Ascending aorta (tissue), 2 donors: Measurements from ENCODE around the gene GART. TPM values are rescaled to one million over a fixed set of nuclear protein-coding genes. Genes with fewer than 3 reads are reported as not detected.
"Not testable (repeated sequence)": the region's sequence is repeated elsewhere in the genome, so short reads cannot be mapped to it uniquely, and the experiment has no call there.

Source experiments
- DNase-seq, 2 donors: peaks; one replicate each; pipeline ENCODE4 v3.0.0-alpha.2; 2019; ENCODE audit warnings: low spot score in 2 of 2
- H3K27ac ChIP-seq, 2 donors: fragments of 200-600 bp; sonication (generic); one replicate each; pipeline ENCODE4 v1.5.1; 2016 to 2017; ENCODE audit warnings: mild to moderate bottlenecking in 1 of 2
- H3K27me3 ChIP-seq: fragments of 200-600 bp; sonication (generic); one replicate; pipeline ENCODE4 v1.5.1; 2017
- H3K36me3 ChIP-seq, 2 donors: fragments of 200-600 bp; sonication (generic); one replicate each; pipeline ENCODE4 v1.5.1; 2016
- H3K4me1 ChIP-seq, 2 donors: fragments of 200-600 bp; sonication (generic); one replicate each; pipeline ENCODE4 v1.5.1; 2016 to 2017; ENCODE audit warnings: mild to moderate bottlenecking in 1 of 2
- H3K4me3 ChIP-seq, 2 donors: fragments of 200-600 bp; sonication (generic); one replicate each; pipeline ENCODE4 v1.5.1; 2016 to 2017; ENCODE audit warnings: mild to moderate bottlenecking in 1 of 2
- H3K9me3 ChIP-seq, 2 donors: fragments of 200-600 bp; sonication (generic); one replicate each; pipeline ENCODE4 v1.5.1; 2016
- intact Hi-C: fragments of 100-400 bp; cut with DNase I; formaldehyde crosslinking; loops from one replicate; pipeline ENCODE4 v1.15.1; 2023
- total RNA-seq: library from RNA; depleted of rRNA; stranded (reverse); fragments of >200 nt; gene quantifications from one replicate; pipeline ENCODE4 v1.1.0, GENCODE V29; 2016
- TF ChIP-seq, protein P1 (sequence below), 3 experiments: fragments of 200-600 bp in 2 of 3; fragments of 450-650 bp in 1 of 3; sonication (generic) in 2 of 3; IDR thresholded peaks; one replicate each; pipeline ENCODE4 v1.5.1; 2016 to 2019; ENCODE audit warnings: antibody characterized with exemption in 3 of 3, mild to moderate bottlenecking in 1 of 3, moderate library complexity in 1 of 3

Gene GART
- total RNA-seq, 1 donor from 2014 or later, result 22.4 TPM

DNA sequence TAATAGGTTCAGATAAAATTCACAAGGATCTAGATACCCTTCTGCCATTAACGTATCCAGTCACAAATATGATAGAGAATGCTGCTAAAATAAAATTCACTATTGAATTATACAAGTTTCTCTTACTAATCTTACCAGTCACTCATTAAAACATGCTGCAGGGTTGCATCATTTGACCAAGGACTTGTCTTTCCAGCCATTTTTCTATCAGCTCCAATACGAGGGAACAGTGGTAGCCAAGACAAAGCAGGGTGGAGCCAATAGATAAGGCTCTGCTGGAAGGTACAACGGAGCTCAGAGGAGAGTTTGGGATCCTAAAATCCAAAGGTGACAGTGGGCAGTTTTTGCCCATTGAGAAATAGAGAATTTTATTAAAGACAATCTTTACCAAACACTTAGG, 42.5 kb upstream of the GART start:
- Histone ChIP-seq H3K27ac (no peak overlapping the region), H3K36me3 (peaks cover 0 to 10% of the 10 kb centered on the region in 2 donors), H3K4me3 (no peak overlapping the region), H3K9me3 (no peaks in the 10 kb centered on the region), H3K4me1 (peaks cover 0 to 9% of the 10 kb centered on the region in 2 donors), H3K27me3 (no peaks in the 10 kb centered on the region)
- TF ChIP-seq, protein P1, sequence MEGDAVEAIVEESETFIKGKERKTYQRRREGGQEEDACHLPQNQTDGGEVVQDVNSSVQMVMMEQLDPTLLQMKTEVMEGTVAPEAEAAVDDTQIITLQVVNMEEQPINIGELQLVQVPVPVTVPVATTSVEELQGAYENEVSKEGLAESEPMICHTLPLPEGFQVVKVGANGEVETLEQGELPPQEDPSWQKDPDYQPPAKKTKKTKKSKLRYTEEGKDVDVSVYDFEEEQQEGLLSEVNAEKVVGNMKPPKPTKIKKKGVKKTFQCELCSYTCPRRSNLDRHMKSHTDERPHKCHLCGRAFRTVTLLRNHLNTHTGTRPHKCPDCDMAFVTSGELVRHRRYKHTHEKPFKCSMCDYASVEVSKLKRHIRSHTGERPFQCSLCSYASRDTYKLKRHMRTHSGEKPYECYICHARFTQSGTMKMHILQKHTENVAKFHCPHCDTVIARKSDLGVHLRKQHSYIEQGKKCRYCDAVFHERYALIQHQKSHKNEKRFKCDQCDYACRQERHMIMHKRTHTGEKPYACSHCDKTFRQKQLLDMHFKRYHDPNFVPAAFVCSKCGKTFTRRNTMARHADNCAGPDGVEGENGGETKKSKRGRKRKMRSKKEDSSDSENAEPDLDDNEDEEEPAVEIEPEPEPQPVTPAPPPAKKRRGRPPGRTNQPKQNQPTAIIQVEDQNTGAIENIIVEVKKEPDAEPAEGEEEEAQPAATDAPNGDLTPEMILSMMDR (IDR thresholded peaks at IDR 0.05), result no peak
- intact Hi-C loops, result no loop called here
- no peak for DNase-seq

DNA sequence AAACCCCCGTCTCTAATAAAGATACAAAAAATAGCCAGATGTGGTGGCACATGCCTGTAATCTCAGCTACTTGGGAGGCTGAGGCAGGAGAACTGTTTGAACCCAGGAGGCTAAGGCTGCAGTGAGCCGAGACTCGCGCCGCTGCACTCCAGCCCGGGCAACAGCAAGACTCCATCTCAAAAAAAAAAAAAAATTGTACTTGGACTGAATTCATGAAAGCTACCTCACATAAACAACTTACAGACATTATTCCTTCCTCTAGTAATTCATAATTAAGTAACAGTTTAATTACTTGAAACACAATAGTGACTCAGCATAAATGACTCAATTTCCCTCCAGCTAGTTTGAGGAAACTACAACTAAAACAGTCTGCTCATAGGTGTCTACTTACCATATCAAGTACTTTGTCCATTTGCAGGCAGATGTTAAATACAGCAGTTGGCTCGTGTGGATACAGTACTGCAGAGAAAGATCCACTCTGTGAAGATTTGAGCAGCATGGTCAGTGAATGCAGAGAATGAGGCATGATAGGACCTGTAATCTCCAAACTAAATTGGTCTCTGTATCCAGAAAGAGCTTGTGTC, 37.1 kb upstream of the GART start:
- Histone ChIP-seq H3K4me1 (no peaks in the 10 kb centered on the region), H3K27me3 (no peaks in the 10 kb centered on the region), H3K9me3 (no peaks in the 10 kb centered on the region), H3K27ac (peak overlapping the region; percentile 23 to 44), H3K4me3 (no peak overlapping the region), H3K36me3 (peaks cover 22 to 37% of the 10 kb centered on the region in 2 donors)
- intact Hi-C loops, result no loop called here
- TF ChIP-seq, protein P1 (IDR thresholded peaks at IDR 0.05), result no peak
- DNase-seq, result no peak

DNA sequence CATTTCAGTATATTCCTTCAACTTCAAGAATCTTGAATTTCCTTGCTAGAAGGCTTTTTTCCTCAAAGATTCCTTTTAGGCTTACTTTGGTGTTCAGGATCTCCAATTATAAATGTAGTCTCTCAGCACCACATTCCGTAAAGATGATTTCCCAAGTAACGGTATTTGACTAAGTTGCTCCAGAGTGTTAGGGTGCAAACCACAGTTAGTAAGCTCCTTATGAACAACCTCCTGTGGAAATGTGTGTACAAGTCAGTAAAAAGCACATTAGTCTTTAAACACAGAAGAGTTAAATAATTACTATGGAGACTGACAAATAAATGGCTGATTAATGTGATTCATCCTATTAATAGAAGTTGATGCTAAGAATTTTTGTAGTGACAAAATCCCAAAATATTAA, 36.3 kb upstream of the GART start:
- Histone ChIP-seq H3K27me3 (no peaks in the 10 kb centered on the region), H3K4me3 (no peak overlapping the region), H3K36me3 (peaks cover 28 to 43% of the 10 kb centered on the region in 2 donors), H3K27ac (no peak overlapping the region), H3K9me3 (no peaks in the 10 kb centered on the region), H3K4me1 (no peaks in the 10 kb centered on the region)
- intact Hi-C loops, result no loop called here
- no peak for DNase-seq
- TF ChIP-seq, protein P1 (IDR thresholded peaks at IDR 0.05), result no peak

DNA sequence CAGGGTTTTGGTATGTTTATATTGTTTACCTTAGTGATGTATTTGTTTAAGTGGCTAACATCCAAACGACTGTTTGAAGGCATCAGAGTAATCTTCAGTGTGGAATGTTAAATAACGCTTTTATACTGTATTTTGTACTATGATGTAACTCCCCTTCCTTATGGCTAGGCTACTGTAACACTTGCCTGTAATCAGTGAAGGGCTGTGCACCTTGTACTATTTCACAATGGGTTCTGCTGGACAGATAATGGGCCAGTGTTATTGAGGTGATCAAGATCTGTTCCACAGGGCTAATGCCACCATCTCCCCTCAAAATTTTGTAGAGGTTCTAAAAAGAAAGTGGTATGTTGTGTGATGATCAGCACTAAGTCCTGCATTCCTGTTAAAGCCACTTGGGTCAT, 34.8 kb upstream of the GART start:
- H3K36me3 ChIP-seq, result peaks cover 30 to 54% of the 10 kb centered on the region in 2 donors
- H3K4me1 ChIP-seq, H3K9me3 ChIP-seq, H3K27ac ChIP-seq, intact Hi-C loops, DNase-seq, H3K4me3 ChIP-seq, H3K27me3 ChIP-seq: not testable (repeated sequence)

DNA sequence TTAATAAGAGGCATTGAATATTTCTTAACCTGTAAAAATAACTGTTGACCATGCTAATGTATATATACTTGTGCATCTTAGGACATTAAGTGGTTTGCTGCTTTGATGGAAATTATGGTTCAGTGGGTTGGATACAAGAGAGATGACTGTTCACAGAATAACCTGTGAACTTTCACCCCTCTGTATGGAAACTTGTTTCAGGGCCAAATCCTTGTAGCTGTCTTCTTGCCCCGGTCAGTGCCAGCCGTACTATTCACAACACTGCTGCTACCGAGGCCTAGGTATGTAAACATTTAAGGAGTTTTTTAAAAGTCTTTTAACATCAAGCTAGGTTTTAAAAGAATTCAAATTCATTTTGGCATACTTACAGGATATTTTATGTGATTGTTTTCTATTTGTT, 30.4 kb upstream of the GART start:
- intact Hi-C loops, result no loop called here
- H3K4me3 ChIP-seq, result no peak overlapping the region
- DNase-seq, result no peak
- no peak overlapping the region for H3K27ac ChIP-seq
- TF ChIP-seq, protein P1 (IDR thresholded peaks at IDR 0.05), result no peak
- H3K27me3 ChIP-seq, result no peaks in the 10 kb centered on the region
- H3K9me3 ChIP-seq, result no peaks in the 10 kb centered on the region
- no peaks in the 10 kb centered on the region for H3K4me1 ChIP-seq
- peaks cover 60 to 88% of the 10 kb centered on the region in 2 donors for H3K36me3 ChIP-seq

DNA sequence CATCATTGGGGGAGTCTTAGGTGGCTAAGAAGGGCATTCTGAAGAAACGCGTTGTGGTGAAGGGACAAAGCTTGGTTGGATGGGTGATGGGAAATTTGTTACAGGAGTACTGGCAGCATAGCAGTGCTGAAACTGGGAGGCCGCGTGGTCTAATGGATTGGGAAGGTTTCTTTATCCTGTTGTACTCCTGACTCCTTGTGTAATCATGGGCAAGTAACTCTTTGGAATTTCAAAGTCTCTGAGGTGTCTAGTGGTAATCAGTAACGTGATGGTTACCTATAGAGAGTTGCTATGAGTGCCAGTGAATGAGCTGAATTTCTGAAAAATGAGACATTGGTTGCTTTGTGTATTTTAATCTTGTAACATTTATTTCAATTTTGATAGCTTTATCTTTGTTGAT, 28.1 kb upstream of the GART start:
- DNase-seq, result no peak
- intact Hi-C loops, result no loop called here
- H3K4me1 ChIP-seq, result no peaks in the 10 kb centered on the region
- H3K27me3 ChIP-seq, result no peaks in the 10 kb centered on the region
- no peak overlapping the region for H3K4me3 ChIP-seq
- TF ChIP-seq, protein P1 (IDR thresholded peaks at IDR 0.05), result no peak
- peaks cover 44 to 72% of the 10 kb centered on the region in 2 donors for H3K36me3 ChIP-seq
- no peak overlapping the region for H3K27ac ChIP-seq
- no peaks in the 10 kb centered on the region for H3K9me3 ChIP-seq
